Calu3 (cell line): ENCODE measurements around the gene SPSB3. TPM values are rescaled to one million over a fixed set of nuclear protein-coding genes. Genes with fewer than 3 reads are reported as not detected.

ENCODE experiments used
- BruUV-seq: library from RNA; stranded (reverse); fragments of 400-500 nt; replicated peaks from 2 replicates; lab custom pipeline; 2021; lab: Mats Ljungman, UMichigan
- CTCF ChIA-PET: fragments of 300-600 bp; sonication (Branson Sonifier 250); formaldehyde crosslinking; loops from one replicate; lab custom pipeline; 2022; ENCODE audit warnings: antibody characterized with exemption; lab: Charles Lee
- DNase-seq: peaks from one replicate; pipeline ENCODE4 v3.0.0; 2022
- H3K27ac Mint-ChIP-seq: one replicate; pipeline ENCODE4 v1.8.0; 2022; ENCODE audit warnings: mixed read lengths; ENCODE audit not compliant: unreplicated experiment
- H3K27me3 Mint-ChIP-seq: one replicate; pipeline ENCODE4 v1.8.0; 2022; ENCODE audit warnings: mixed read lengths; ENCODE audit not compliant: unreplicated experiment
- H3K36me3 Mint-ChIP-seq: one replicate; pipeline ENCODE4 v1.8.0; 2022; ENCODE audit warnings: mild to moderate bottlenecking, moderate library complexity, mixed read lengths; ENCODE audit not compliant: insufficient read depth, unreplicated experiment
- H3K4me1 Mint-ChIP-seq: one replicate; pipeline ENCODE4 v1.8.0; 2022; ENCODE audit warnings: mild to moderate bottlenecking, low read depth, mixed read lengths; ENCODE audit not compliant: unreplicated experiment
- H3K4me3 Mint-ChIP-seq: one replicate; pipeline ENCODE4 v1.8.0; 2022; ENCODE audit warnings: mild to moderate bottlenecking, low read depth, moderate library complexity, mixed read lengths; ENCODE audit not compliant: unreplicated experiment
- H3K9me3 Mint-ChIP-seq: one replicate; pipeline ENCODE4 v1.8.0; 2022; ENCODE audit warnings: low read depth, mixed read lengths; ENCODE audit not compliant: unreplicated experiment
- intact Hi-C: fragments of 100-400 bp; cut with micrococcal nuclease; formaldehyde crosslinking; loops from one replicate; pipeline ENCODE4 v1.10.0; 2022; ENCODE audit not compliant: unreplicated experiment
- total RNA-seq: library from RNA; stranded (reverse); gene quantifications from 2 replicates; pipeline ENCODE4 v1.2.3, GENCODE V29; 2022
- TF ChIP-seq, protein P1 (sequence below): fragments of 200-600 bp; IDR thresholded peaks from one replicate; pipeline ENCODE4 v1.8.0; 2022; ENCODE audit warnings: antibody characterized with exemption; ENCODE audit not compliant: unreplicated experiment

SPSB3 gene
- total RNA-seq, 1 experiment from 2014 or later: 44.3 TPM

GRCh38 chr16:1828645-1829410 is 46.5 kb upstream of the SPSB3 start:
- Mint-ChIP-seq H3K36me3 (peaks cover 41% of the 10 kb centered on the region), H3K4me3 (peak overlapping the region; percentile 97), H3K4me1 (no peaks in the 10 kb centered on the region), H3K27me3 (no peaks in the 10 kb centered on the region), H3K27ac (no peak overlapping the region), H3K9me3 (no peaks in the 10 kb centered on the region)
- intact Hi-C loops: no loop called here
- DNase-seq: no peak
- CTCF ChIA-PET: no interaction called here
- TF ChIP-seq, protein P1, sequence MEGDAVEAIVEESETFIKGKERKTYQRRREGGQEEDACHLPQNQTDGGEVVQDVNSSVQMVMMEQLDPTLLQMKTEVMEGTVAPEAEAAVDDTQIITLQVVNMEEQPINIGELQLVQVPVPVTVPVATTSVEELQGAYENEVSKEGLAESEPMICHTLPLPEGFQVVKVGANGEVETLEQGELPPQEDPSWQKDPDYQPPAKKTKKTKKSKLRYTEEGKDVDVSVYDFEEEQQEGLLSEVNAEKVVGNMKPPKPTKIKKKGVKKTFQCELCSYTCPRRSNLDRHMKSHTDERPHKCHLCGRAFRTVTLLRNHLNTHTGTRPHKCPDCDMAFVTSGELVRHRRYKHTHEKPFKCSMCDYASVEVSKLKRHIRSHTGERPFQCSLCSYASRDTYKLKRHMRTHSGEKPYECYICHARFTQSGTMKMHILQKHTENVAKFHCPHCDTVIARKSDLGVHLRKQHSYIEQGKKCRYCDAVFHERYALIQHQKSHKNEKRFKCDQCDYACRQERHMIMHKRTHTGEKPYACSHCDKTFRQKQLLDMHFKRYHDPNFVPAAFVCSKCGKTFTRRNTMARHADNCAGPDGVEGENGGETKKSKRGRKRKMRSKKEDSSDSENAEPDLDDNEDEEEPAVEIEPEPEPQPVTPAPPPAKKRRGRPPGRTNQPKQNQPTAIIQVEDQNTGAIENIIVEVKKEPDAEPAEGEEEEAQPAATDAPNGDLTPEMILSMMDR: no peak
- BruUV-seq: no TSS peak

DNA sequence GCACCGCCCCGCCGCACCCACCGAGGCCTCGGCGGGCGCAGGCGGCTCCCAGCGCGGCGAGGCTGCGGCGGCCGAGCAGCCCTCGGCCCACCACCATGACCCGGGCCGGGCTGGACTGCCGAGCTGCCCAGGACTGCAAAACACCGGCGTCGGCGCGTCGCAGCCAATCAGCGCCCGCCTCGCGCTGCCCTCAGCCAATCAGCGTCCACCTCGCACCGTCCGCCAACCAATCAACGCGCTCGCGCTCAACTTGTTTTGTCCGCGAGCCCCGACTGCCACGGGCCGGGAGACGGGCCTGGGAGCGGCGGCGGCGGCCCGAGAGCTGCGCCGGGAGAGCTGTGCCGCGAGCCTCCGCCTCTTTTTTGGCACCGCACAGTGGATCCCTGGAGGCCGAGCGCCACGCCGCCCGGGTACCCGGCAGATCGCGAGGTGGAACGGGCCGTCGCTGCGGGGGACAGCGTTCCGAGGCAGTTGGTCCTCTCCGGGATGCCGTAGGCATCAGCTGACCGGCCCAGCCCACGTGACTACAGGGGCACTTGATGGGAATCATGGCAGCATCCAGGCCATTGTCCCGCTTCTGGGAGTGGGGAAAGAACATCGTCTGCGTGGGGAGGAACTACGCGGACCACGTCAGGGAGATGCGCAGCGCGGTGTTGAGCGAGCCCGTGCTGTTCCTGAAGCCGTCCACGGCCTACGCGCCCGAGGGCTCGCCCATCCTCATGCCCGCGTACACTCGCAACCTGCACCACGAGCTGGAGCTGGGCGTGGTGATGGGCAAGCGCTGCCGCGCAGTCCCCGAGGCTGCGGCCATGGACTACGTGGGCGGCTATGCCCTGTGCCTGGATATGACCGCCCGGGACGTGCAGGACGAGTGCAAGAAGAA is 44.6 kb upstream of the SPSB3 start, which contains the start of the genes FAHD1 and HAGH:
Gene FAHD1, plus strand, starts transcription at position 516 of the 883 bp plus-strand sequence. Its CDS starts 33 bp downstream, at position 549.
Gene HAGH, minus strand, starts transcription at position 135 of the 883 bp plus-strand sequence. Its CDS starts 38 bp downstream, at position 97.
- Mint-ChIP-seq H3K27me3 (no peaks in the 10 kb centered on the region), H3K4me3 (peak within 1 kb of the TSS; percentile 97), H3K9me3 (no peaks in the 10 kb centered on the region), H3K4me1 (no peaks in the 10 kb centered on the region), H3K27ac (peak within 1 kb of the TSS; percentile 91), H3K36me3 (peaks cover 41% of the 10 kb centered on the region)
- BruUV-seq: no TSS peak
- CTCF ChIA-PET: interaction anchor here (0.6 to 1.0 kb wide), 5 partner anchors 31 to 138 kb away, joined by 3 read pairs; partner anchors contain the start of genes MAPK8IP3, NUBP2, RPS2 and SPSB3
- DNase-seq: peak; percentile 96
- intact Hi-C loops: no loop called here
- TF ChIP-seq, protein P1: no peak

- Mint-ChIP-seq H3K27me3 (no peaks in the 10 kb centered on the region), H3K4me1 (no peaks in the 10 kb centered on the region), H3K4me3 (peak overlapping the region; percentile 97), H3K36me3 (peaks cover 41% of the 10 kb centered on the region), H3K9me3 (no peaks in the 10 kb centered on the region), H3K27ac (peak overlapping the region; percentile 91)
- CTCF ChIA-PET: interaction anchor here (1.0 kb wide), 1 partner anchor 139 kb away, joined by 3 read pairs; the partner anchor contains the start of gene RPS2
- peak; percentile 68 for DNase-seq
- TF ChIP-seq, protein P1: no peak
- intact Hi-C loops: no loop called here
- BruUV-seq: no TSS peak
Observed at GRCh38 chr16:1825864-1826690, 43.7 kb upstream of the SPSB3 start.
